IgD-negative memory B cell (primary cell): ENCODE measurements around the gene CHST15. TPM values are rescaled to one million over a fixed set of nuclear protein-coding genes. Genes with fewer than 3 reads are reported as not detected.

Experiments used
- H3K27ac Mint-ChIP-seq, 3 donors: one replicate each; pipeline ENCODE4 v1.8.0; 2020 to 2022; ENCODE audit warnings: mild to moderate bottlenecking in 3 of 3, mixed read lengths in 3 of 3, moderate library complexity in 1 of 3
- H3K27me3 Mint-ChIP-seq: one replicate; pipeline ENCODE4 v1.8.0; 2021; ENCODE audit warnings: mixed read lengths
- H3K36me3 Mint-ChIP-seq: one replicate; pipeline ENCODE4 v1.8.0; 2020; ENCODE audit warnings: mild to moderate bottlenecking, mixed read lengths
- H3K4me1 Mint-ChIP-seq, 3 donors: one replicate each; pipeline ENCODE4 v1.8.0; 2020 to 2022; ENCODE audit warnings: mixed read lengths in 3 of 3, mild to moderate bottlenecking in 1 of 3
- H3K4me3 Mint-ChIP-seq, 4 donors: one replicate each; pipeline ENCODE4 v1.8.0; 2020 to 2022; ENCODE audit warnings: mild to moderate bottlenecking in 4 of 4, mixed read lengths in 4 of 4, moderate library complexity in 3 of 4
- H3K9me3 Mint-ChIP-seq, 3 donors: one replicate each; pipeline ENCODE4 v1.8.0; 2020 to 2021; ENCODE audit warnings: mixed read lengths in 3 of 3, mild to moderate bottlenecking in 1 of 3
- polyA plus RNA-seq: library from polyadenylated mRNA; unstranded; fragments of 300-500 nt; fragmentation: Illumina TruSeq; gene quantifications from one replicate; pipeline ENCODE4 v1.2.3, GENCODE V29; 2021

Gene CHST15
- polyA plus RNA-seq, 1 donor from 2014 or later, result 15.4 TPM

DNA sequence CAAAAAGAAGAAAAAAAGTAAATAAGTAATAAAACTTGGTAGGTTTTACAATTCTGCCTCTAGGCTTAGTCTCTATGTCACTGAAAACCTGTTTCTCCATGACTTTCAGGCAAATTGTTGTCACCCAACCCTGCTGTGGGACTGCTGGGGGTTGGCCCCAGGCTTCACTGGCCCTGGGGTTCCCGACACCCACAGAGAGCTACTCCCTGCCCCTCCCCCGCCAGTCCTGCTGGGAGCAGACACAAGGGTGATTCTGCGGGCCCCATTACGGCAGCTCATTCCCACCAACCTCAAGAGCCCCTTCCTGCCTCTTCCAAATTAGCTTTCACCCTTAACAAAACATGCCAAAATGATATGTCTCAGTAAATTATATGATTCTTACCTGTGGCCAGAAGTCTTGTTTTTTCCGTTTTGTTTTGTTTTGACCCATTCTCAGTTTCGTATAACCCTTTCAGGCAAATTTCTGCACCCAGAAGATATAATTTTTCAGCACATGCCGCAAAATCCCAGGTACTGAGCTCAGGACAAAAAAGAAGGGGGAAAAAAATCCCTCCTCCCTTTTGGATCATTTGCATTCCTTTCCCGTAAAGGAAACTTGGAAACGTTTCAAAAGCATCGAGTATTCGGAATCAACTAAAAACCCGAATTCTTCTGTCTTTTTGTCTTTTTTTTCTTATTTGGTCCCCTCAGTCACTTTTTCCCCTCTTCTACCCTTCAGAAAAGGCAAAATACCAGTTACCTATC, 27.8 kb downstream of the CHST15 start:
- no peaks in the 10 kb centered on the region for H3K9me3 Mint-ChIP-seq
- H3K27ac Mint-ChIP-seq, result peak overlapping the region; percentile 25 to 83 (median 80)
- H3K4me1 Mint-ChIP-seq, result peaks cover 50 to 51% (median 50%) of the 10 kb centered on the region in 3 donors
- H3K27me3 Mint-ChIP-seq, result no peaks in the 10 kb centered on the region
- H3K4me3 Mint-ChIP-seq, result peak overlapping the region in 3 of 4 donors; percentile 61 to 83 (median 75)
- H3K36me3 Mint-ChIP-seq, result peaks cover 13% of the 10 kb centered on the region

DNA sequence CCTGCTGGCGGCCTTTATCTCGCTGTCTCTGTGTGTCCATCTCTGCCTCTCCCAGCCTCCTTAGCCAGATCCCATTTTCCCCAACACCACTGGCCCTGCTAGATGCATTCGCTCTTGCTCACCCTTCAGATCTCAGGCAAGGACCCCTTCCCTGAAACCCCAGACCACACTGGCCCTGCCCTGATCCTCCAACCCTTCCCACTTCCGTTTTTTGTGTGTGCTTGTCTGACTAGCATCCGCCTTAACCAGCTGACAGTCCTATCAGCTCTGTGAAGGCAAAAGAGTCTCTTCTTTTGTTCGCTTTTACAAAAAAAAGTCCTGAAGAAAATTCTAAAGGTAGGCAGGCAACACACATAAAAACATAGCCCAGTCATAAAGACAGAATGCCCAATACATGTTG, 28.7 kb downstream of the CHST15 start:
- Mint-ChIP-seq H3K27me3 (no peaks in the 10 kb centered on the region), H3K27ac (peak overlapping the region; percentile 25 to 93 (median 80))

DNA sequence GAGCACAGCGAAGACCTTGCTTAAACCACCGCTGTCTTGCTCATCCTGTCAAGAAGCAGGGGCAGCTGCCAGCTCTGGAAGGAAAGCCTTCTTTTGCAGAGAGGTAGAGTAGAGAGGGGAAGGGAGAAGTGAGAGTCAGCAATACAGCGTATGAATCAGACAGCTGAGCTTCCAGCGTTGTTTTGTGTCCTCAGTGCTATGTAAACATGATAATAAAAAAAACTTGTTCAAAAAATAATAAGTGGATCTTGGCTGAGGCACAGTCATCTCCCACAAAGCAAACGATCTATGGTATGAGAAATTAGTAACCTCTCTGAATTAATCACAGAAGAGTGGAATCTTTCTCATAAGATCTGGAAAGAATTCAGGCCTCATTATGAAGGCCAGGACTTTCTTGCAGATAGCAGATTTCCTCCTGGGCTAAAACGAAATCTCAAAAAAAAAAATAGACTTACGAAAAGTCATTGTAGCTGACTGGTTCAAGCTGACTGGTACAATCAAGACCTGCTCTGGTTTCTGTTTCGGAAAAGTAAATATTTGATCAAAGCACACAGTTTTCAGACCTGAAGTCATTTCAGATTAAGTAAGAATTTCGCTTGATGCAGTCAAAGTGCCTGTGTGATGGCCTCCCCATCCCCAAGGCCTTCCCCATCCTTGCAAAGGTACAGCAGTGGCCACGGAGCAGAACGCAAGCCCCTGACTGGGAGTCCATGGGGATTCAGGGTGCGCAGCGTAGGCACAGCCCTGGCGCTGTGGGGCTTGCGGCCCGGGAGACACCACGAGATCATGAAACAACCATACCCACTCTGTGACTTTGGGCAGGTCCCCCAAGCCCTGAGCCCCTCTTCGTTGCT, 29.4 kb downstream of the CHST15 start:
- Mint-ChIP-seq H3K4me1 (peaks cover 46 to 49% (median 47%) of the 10 kb centered on the region in 3 donors), H3K4me3 (peak overlapping the region; percentile 68 to 89 (median 76)), H3K27me3 (no peaks in the 10 kb centered on the region), H3K36me3 (peaks cover 16% of the 10 kb centered on the region), H3K27ac (peak overlapping the region; percentile 25 to 93 (median 78)), H3K9me3 (no peaks in the 10 kb centered on the region)

More for the DNA sequence above, 28.7 kb downstream of the CHST15 start:
- Mint-ChIP-seq H3K4me1 (peaks cover 50 to 51% (median 50%) of the 10 kb centered on the region in 3 donors), H3K4me3 (peak overlapping the region; percentile 3 to 89 (median 78)), H3K9me3 (no peaks in the 10 kb centered on the region), H3K36me3 (peaks cover 13% of the 10 kb centered on the region)

DNA sequence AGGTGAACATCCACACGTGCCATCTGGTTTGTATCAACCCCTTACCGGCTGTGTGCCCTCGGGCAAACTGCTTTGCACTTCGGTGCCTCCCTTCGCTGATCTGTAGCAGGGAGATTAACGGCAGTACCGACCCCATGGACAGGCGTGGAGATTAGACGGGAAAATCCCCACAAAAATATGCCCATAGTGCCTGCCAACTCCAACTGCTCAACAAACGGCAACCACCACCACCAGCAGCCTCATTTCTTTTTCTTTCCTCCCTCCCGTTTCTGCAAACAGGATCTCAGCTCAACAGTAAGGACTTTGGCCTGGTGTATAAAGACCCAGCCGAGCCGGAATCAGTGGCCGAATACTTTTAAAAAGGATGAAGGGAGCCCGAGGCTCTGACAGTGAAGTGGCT, 31.0 kb downstream of the CHST15 start:
- Mint-ChIP-seq H3K36me3 (peaks cover 20% of the 10 kb centered on the region), H3K27ac (no peak overlapping the region), H3K27me3 (no peaks in the 10 kb centered on the region), H3K4me3 (no peak overlapping the region), H3K9me3 (no peaks in the 10 kb centered on the region), H3K4me1 (peaks cover 33 to 43% (median 34%) of the 10 kb centered on the region in 3 donors)

DNA sequence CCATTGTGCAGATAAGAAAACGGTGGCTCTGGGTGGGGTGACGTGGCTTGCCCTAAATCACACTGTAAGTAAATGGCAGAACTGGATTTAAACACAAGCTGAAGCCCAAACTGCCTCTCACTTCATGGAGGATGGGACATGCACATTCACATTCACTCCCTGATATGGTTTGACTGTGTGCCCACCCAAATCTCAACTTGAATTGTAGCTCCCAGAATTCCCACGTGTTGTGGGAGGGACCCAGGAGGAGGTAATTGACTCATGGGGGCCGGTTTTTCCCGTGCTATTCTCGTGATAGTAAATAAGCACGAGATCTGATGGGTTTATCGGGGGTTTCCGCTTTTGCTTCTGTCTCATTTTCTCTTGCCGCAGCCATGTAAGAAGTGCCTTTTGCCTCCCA, 32.4 kb downstream of the CHST15 start:
- Mint-ChIP-seq H3K27ac (no peak overlapping the region), H3K36me3 (peaks cover 12% of the 10 kb centered on the region), H3K27me3 (no peaks in the 10 kb centered on the region), H3K9me3 (no peaks in the 10 kb centered on the region), H3K4me1 (peaks cover 22 to 32% (median 24%) of the 10 kb centered on the region in 3 donors), H3K4me3 (no peak overlapping the region)

DNA sequence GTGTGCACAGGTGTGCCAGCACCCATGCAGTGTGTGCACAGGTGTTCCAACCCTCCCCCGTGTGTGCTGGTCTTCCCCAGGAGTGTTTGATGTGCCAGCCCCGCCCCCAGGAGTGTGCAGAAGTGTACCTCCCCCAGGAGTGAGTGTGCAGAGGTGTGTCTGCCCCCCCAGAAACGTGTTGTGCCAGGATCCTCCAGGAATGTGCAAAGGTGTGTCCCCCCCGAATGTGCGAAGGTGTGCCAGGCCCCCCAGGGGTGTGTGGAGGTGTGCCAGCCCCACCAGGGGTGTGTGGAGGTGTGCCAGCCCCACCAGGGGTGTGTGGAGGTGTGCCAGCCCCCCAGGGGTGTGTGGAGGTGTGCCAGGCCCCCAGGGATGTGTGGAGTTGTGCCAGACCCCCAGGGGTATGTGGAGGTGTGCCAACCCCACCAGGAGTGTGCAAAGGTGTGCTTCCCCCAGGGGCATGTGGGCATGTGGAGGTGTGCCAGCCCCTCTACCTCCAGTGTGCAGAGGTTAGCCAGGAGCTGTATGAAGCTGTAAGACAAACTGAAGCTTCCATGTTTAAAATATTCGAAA, 33.2 kb downstream of the CHST15 start:
- Mint-ChIP-seq H3K4me3 (no peak overlapping the region), H3K36me3 (peaks cover 12% of the 10 kb centered on the region), H3K27ac (no peak overlapping the region), H3K27me3 (no peaks in the 10 kb centered on the region), H3K4me1 (peaks cover 16 to 25% (median 16%) of the 10 kb centered on the region in 3 donors), H3K9me3 (no peaks in the 10 kb centered on the region)

DNA sequence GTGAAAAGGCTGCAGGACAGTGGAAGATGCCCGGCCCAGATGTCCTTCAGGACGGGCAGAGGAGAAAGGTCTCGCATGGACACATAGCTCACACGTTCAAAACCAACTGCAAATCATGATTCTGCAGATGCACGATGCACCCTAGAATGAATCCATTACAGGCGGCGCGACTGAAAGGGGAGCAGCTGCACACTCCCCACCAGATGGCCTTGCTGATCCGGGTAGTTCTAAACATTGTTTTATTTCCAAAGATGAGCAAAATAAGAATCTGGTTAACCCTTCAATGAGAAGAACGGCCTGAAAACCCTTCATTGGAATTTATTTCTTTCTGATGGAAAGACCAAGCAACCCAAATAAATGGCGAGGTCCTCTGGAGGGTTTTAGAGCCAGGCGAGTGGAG, 33.8 kb downstream of the CHST15 start:
- H3K4me3 Mint-ChIP-seq, result peak overlapping the region in 1 of 4 donors; percentile 17
- no peak overlapping the region for H3K27ac Mint-ChIP-seq
- no peaks in the 10 kb centered on the region for H3K27me3 Mint-ChIP-seq
- H3K4me1 Mint-ChIP-seq, result peaks cover 12 to 24% (median 18%) of the 10 kb centered on the region in 3 donors
- peaks cover 12% of the 10 kb centered on the region for H3K36me3 Mint-ChIP-seq
- no peaks in the 10 kb centered on the region for H3K9me3 Mint-ChIP-seq

DNA sequence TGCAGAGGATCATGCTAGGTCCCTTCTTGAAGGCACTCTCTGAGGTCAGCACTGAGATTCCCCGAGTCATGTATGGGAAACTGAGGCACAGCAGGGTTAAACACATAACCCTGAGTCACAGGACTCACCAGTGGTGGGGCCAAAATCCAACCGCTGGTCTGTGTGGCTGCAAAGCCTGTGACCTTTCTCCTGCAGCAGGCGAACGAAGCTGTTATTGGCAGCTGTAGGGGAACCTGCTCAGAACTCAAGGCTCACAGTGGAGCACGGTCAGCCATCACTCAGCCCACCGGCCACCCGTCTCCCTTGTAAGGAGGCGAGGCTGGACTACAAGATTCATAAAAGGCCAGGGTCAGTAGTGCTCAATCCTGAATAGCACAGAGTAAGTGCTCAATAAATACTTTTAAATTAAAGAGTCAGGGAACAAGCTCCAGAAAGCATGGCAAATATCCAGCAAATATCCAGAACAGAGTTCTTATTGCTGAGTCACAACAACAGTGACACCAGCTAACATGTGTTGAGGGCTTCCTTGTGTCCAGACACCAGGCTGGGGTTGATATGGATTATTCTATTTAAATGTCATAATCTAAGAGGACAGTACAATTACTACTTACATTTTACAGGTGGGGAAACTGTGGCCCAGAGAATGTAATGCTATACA, 34.9 kb downstream of the CHST15 start:
- H3K27ac Mint-ChIP-seq, result no peak overlapping the region
- H3K36me3 Mint-ChIP-seq, result peaks cover 12% of the 10 kb centered on the region
- no peaks in the 10 kb centered on the region for H3K9me3 Mint-ChIP-seq
- no peaks in the 10 kb centered on the region for H3K27me3 Mint-ChIP-seq
- peaks cover 6 to 16% (median 16%) of the 10 kb centered on the region in 3 donors for H3K4me1 Mint-ChIP-seq
- H3K4me3 Mint-ChIP-seq, result no peak overlapping the region

DNA sequence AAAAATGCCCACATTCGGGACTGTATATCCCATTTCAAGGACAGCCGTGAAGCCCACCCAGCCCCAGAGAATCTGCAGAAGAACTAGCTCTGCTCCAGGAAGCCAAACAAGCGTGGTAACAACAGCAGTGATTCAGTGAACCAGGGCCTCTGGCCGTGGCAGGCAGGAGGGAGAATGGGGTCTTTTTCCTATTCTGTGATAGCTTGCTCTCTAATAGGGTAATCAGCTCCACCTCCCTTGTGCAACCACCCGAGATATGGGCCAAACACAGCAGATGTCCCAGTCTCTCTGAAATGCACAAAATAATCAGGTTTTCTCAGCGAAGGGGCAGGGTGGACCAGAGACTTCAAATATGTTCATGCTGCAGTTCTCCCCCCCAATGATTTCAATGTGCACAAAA, 35.8 kb downstream of the CHST15 start:
- Mint-ChIP-seq H3K4me3 (no peak overlapping the region), H3K9me3 (no peaks in the 10 kb centered on the region), H3K27ac (no peak overlapping the region), H3K27me3 (no peaks in the 10 kb centered on the region), H3K4me1 (peaks cover 6 to 13% (median 12%) of the 10 kb centered on the region in 3 donors), H3K36me3 (peaks cover 12% of the 10 kb centered on the region)

DNA sequence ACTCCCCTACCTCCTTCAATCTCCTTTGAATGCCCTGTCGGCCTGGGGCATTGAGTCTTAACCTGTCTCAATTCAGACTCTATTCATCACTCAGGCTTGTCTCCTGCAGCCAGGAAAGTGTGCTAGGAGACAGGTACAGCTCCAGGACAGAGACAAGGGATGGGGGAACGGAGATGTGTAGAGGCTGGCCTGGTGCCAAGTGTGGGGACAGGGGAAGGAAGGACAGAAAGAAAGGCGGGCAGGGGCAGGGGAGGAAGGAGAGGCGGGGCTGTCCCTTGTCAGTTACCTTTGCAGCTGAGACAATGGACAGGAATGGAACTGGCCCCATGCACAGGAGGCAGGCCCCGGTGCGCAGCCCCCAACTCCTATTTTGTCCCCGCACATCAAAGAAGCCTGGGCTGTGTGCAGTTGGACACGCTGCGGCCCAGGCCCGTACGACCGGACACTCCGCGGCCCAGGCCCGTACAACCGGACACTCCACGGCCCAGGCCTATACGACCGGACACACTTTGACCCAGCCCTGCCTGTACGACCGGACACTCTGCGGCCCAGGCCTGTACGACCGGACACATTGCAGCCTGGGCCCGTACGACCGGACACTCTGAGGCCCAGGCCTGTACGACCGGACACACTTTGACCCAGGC, 36.9 kb downstream of the CHST15 start:
- Mint-ChIP-seq H3K36me3 (peaks cover 10% of the 10 kb centered on the region), H3K4me1 (peaks cover 6 to 14% (median 13%) of the 10 kb centered on the region in 3 donors), H3K27ac (no peak overlapping the region), H3K27me3 (no peaks in the 10 kb centered on the region), H3K4me3 (no peak overlapping the region), H3K9me3 (no peaks in the 10 kb centered on the region)

DNA sequence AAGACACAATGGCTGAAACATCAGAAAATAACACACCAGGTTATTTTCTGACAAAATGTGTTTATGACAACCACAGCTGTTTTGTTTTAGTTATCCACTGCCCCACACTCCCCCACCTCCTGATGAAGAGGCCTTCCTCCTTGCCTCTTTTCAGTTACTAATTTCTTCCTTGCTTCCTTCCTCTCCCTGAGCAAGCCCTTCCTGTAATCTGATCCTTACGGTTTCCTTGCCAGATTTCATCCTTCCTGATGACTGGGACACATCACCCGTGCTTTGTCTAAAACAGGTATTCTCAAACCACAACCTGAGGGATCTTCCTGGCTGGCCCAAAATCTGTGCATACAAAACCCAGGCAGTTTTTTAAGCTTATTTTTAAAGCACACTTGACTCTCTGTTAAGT, 39.4 kb downstream of the CHST15 start:
- no peak overlapping the region for H3K4me3 Mint-ChIP-seq
- no peaks in the 10 kb centered on the region for H3K9me3 Mint-ChIP-seq
- H3K36me3 Mint-ChIP-seq, result peaks cover 5% of the 10 kb centered on the region
- H3K4me1 Mint-ChIP-seq, result peaks cover 13 to 15% (median 13%) of the 10 kb centered on the region in 3 donors
- no peaks in the 10 kb centered on the region for H3K27me3 Mint-ChIP-seq
- no peak overlapping the region for H3K27ac Mint-ChIP-seq

DNA sequence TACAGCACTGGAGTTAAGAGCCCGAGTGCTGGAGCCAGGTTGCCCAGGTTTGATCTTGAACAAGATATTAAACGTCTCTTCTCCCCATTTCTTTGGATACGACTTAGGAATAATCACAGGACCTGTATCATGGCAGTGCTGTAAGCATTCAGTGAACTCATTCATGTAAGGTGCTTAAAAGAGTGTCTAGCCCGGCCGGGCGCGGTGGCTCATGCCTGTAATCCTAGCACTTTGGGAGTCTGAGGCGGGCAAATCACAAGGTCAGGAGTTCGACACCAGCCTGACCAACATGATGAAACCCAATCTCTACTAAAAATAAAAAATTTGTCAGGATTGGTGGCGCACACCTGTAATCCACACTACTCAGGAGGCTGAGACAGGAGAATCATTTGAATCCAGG, 40.8 kb downstream of the CHST15 start:
- H3K4me3 Mint-ChIP-seq, result no peak overlapping the region
- H3K4me1 Mint-ChIP-seq, result peaks cover 11 to 16% (median 15%) of the 10 kb centered on the region in 3 donors
- peaks cover 1% of the 10 kb centered on the region for H3K36me3 Mint-ChIP-seq
- no peak overlapping the region for H3K27ac Mint-ChIP-seq
- no peaks in the 10 kb centered on the region for H3K27me3 Mint-ChIP-seq
- no peaks in the 10 kb centered on the region for H3K9me3 Mint-ChIP-seq

DNA sequence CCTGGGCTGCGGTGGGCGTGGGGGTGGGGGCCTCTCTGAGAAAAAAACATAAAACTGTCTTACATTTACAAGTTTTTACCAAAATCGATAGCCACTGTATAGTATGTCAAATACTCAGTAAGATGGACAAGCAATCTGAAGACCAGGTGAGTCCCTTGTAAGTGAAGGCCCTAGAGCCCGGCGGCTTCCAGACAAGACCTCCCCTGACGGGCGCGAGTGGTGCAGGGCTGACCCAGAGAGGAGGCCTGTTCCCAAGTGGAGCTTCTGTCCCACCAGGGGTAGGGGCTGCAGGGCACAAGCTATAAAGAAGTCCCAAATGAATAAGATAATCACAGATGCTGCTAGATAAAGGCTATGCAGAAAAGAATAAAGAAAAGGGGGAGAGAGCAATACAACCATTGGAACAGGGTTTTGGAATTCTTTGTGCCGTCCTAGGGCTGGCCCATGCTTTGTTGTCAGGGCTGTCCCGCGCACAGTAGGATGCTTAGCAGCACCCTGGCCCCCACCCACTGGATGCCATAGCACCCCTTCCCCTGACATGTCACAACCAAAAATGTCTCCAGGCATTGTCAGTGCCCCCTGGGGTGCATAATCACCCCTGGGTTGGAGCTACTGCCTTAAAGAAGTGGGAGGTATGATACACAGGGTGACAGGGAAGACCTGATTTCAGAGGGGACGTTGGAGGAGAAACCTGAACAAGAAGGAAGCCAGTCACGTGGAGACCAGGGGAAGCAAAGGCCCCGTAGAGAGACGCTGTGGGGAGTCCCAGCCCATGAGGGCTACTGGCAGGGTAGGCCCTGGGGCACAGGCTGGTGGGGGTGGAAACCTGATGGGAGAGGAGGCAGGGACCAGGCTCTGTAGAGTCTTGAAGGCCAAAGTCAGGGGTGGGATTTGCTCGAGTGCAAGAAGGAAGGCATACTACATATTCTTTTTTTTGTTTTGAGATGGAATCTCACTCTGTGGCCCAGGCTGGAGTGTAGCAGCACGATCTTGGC, 43.1 kb downstream of the CHST15 start:
- H3K36me3 Mint-ChIP-seq, result peaks cover 9% of the 10 kb centered on the region
- H3K4me3 Mint-ChIP-seq, result no peak overlapping the region
- H3K9me3 Mint-ChIP-seq, result no peaks in the 10 kb centered on the region
- H3K27me3 Mint-ChIP-seq, result no peaks in the 10 kb centered on the region
- peaks cover 24 to 29% (median 24%) of the 10 kb centered on the region in 3 donors for H3K4me1 Mint-ChIP-seq
- peak overlapping the region in 1 of 3 donors; percentile 8 for H3K27ac Mint-ChIP-seq
